ENCODE data around the gene DPP3.
"Not testable (repeated sequence)": the region's sequence is repeated elsewhere in the genome, so short reads cannot be mapped to it uniquely, and the experiment has no call there.

The DPP3 gene

DNA sequence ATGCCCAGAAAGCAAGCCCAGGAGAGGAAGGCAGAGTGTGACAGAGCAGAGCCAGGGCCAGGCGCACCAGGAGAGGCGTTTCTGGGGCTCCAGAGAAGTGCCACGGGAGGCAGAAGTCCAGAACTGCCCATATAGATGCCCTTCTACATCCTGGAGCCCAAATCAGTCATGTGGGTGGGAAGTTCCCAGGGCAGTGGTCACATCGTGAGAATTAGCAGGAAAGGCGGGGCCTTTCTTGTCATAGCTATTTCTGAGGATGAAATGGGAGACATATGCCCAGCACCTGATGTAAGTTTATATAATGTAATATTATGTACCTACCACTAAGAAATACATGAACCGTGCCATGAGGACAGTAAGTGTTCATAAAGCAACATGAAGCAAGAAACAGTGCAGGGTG is 52.5 kb downstream of the DPP3 start:
- DNase-seq (ENCODE audit: low read depth) = no peak

- DNase-seq (ENCODE audit: low read depth) = no peak
These were observed 59.1 kb downstream of the DPP3 start for GRCh38 chr11:66539170-66539869.

- no peak for DNase-seq (ENCODE audit: low read depth)
These were observed 59.6 kb downstream of the DPP3 start for GRCh38 chr11:66539870-66540213.

DNA sequence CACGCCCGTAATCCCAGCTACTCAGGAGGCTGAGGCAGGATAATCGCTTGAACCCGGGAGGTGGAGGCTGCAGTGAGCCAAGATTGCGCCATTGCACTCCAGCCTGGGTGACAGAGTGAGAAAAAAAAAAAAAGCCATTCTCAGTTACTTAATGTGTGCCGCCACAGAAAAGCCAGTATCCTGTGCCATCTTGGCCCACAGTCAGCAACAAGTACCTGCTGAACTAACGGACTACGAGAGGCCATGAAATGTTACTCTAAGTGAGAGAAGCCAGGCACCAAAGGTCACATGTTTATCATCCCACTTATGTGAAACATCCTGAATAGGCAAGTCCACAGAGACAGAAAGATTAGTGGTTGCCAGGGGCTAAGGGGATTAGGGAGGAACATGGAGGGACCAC is 60.4 kb downstream of the DPP3 start:
- DNase-seq (ENCODE audit: low read depth) = peak; percentile 18

DNA sequence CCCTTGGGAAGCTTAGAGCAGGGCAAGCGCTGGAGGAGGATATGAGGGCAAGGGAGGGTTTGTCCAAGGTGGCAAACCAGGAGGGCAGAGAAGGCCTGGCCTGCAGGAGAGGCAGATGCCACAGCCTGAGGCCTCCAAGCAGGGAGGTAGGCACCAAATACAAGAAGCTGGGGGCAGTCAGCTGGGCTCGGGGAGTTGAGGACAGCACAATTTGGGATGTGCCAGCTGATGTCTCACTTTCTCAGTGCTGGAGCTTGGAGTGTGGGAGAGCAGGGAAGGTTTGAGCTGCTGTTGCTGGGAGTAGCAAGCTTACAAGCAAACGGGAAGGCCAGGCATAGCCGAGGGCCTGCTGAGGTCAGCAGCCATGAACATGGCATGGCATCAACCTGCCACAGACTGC is 61.7 kb downstream of the DPP3 start:
- DNase-seq (ENCODE audit: low read depth) = no peak

- peak; percentile 13 for DNase-seq (ENCODE audit: low read depth)
These were observed 62.1 kb downstream of the DPP3 start for GRCh38 chr11:66542362-66542761.

- DNase-seq (ENCODE audit: low read depth) = peak; percentile 35
These were observed 63.3 kb downstream of the DPP3 start for GRCh38 chr11:66543263-66544107.

DNA sequence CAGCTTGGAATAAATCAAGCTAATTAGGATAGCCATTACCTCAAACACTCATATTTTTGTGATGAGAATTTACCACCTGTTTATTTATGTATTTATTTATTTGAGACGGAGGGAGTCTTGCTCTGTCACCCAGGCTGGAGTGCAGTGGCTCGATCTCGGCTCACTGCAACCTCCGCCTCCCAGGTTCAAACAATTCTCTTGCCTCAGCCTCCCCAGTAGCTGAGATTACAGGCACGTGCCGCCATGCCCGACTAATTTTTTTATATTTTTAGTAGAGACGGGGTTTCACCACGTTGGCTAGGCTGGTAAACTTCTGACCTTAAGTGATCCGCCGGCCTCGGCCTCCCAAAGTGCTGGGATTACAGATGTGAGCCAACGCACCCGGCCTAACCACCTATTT is 64.7 kb downstream of the DPP3 start:
- DNase-seq (ENCODE audit: low read depth) = not testable (repeated sequence)

GRCh38 chr11:66545701-66546367 is 65.6 kb downstream of the DPP3 start, which contains the start of gene ZDHHC24:
ZDHHC24 (minus strand) TSS chr11:66546048; CDS start chr11:66546003, 45 bp downstream.
- DNase-seq (ENCODE audit: low read depth) = peak; percentile 95

- peak; percentile 19 for DNase-seq (ENCODE audit: low read depth)
These were observed 66.2 kb downstream of the DPP3 start, which contains the start of gene ACTN3 for GRCh38 chr11:66546368-66546965. ACTN3 (plus strand) TSS chr11:66546903; CDS start chr11:66546938, 35 bp downstream.

- DNase-seq (ENCODE audit: low read depth) = no peak
These were observed 66.9 kb downstream of the DPP3 start for GRCh38 chr11:66546966-66547661.

- no peak for DNase-seq (ENCODE audit: low read depth)
These were observed 67.4 kb downstream of the DPP3 start for GRCh38 chr11:66547662-66548009.

- DNase-seq (ENCODE audit: low read depth) = no peak
These were observed 67.8 kb downstream of the DPP3 start for GRCh38 chr11:66548041-66548440.

GRCh38 chr11:66548774-66549630 is 68.8 kb downstream of the DPP3 start:
- no peak for DNase-seq (ENCODE audit: low read depth)

GRCh38 chr11:66549696-66550095 is 69.5 kb downstream of the DPP3 start:
- no peak for DNase-seq (ENCODE audit: low read depth)

GRCh38 chr11:66550887-66551286 is 70.7 kb downstream of the DPP3 start:
- DNase-seq (ENCODE audit: low read depth) = no peak

GRCh38 chr11:66554602-66555001 is 74.4 kb downstream of the DPP3 start:
- no peak for DNase-seq (ENCODE audit: low read depth)

DNA sequence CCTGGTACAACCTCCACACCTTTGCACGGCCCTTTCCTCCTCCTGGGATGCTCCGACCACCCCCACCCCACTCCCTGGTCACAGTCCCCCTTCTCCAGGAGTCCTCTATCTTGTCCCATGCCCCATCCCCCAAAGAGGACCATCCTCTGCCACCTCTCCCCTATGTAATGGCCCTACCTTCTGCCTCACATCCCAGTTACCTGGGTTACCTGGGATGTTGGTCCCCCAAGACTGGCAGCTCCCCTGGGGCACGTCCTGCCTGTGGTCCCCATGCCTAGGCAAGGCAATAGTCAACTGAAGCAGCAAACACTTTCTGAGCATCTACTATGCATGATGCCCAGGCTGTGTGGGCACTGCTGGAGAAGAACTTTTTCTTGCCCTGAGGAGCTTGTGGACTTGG is 75.2 kb downstream of the DPP3 start:
- DNase-seq (ENCODE audit: low read depth) = no peak

DNA sequence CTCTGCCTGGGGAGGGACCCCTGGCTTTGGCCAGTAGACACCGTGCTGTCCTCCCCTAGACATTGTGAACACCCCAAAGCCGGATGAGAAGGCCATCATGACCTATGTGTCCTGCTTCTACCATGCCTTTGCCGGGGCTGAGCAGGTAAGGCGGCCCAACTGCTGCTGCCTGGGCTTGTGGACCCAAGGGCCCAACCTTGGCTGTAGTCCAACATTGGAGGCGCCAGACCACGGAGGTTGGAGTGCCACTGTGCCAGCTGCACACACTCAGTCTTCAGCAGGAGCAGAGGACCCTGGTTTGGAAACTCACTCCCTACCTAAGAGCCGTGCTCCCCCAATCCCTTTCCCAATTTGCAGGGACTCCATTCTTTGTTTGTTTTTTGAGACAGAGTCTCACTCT is 75.9 kb downstream of the DPP3 start:
- DNase-seq (ENCODE audit: low read depth) = no peak

GRCh38 chr11:66557733-66558326 is 77.6 kb downstream of the DPP3 start:
- no peak for DNase-seq (ENCODE audit: low read depth)

All from amniotic epithelial cell (primary cell).